AG09309 (cell line): ENCODE measurements around the gene CRYBB2.

Experiments
- DNase-seq: peaks from one replicate; pipeline ENCODE4 v3.0.0-alpha.2; 2010; ENCODE audit warnings: low read depth
- H3K4me3 ChIP-seq: 2 replicates; pipeline ENCODE4 v1.5.1; 2011; ENCODE audit warnings: mild to moderate bottlenecking, low read depth, low read length, moderate library complexity; ENCODE audit not compliant: control insufficient read depth
- CTCF ChIP-seq: IDR thresholded peaks from 2 replicates; pipeline ENCODE4 v1.5.1; 2011; ENCODE audit warnings: mild to moderate bottlenecking, low read depth, low read length, inconsistent platforms; ENCODE audit not compliant: insufficient read depth, control insufficient read depth; ENCODE audit errors: missing control alignments

CRYBB2 gene

DNA sequence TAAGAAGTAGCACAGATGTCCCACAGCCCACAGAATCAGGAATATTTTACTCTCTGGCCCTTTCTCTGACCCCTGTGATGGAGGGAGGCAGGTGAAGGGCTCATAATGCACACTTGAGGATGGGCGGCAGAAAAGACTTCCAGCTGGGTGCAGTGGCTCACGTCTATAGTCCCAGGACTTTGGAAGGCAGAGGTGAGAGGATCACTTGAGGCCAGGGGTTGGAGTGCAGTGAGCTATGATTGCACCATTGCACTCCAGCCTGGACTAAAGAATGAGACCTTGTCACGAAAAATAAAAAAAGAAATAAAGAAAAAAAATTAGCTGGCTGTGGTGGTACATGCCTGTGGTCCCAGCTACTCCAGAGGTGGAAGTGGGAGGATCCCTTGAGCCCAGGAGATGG is 33.3 kb upstream of the CRYBB2 start:
- DNase-seq, result no peak
- H3K4me3 ChIP-seq, result no peak overlapping the region
- no peak for TF ChIP-seq CTCF

DNA sequence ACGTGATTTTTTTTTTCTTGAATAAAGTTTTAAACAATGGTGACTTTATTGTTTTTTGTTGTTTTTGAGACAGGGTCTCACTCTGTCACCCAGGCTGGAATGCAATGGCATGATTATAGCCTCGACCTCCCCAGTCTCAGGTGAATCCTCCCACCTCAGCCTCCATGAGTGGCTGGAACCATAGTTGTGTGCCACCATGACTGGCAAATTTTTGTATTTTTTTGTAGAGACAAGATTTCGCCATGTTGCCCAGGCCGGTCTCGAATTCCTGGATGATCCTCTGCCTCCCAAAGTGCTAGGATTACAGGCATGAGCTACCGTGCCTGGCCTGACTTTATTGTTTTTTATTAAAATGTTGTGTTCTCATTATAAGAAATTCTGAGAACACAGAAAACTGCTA is 32.0 kb upstream of the CRYBB2 start:
- DNase-seq, result no peak
- no peak for TF ChIP-seq CTCF
- no peak overlapping the region for H3K4me3 ChIP-seq

GRCh38 chr22:25192406-25192805 is 27.0 kb upstream of the CRYBB2 start:
- DNase-seq, result no peak
- H3K4me3 ChIP-seq, result no peak overlapping the region
- no peak for TF ChIP-seq CTCF

DNA sequence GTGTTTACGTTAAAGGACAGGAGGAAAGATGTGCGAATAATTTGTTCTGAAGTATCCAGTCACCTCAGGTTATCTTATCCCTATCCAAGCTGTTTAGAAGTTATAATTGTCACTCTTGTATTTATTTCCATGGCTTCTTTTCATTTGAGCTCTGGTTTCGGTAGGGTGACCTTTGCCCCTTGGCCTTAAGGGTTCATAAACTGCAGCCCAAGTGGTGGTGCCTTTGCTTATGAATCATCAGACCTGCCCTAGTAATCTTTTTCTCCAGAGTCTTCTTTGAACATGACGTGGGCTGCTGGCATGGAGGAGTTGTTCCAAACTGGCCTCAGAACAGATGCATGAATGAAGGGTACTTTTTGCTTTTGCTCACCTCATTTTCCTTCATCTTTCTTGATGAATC is 26.3 kb upstream of the CRYBB2 start:
- no peak overlapping the region for H3K4me3 ChIP-seq
- DNase-seq, result no peak
- TF ChIP-seq CTCF, result no peak

DNA sequence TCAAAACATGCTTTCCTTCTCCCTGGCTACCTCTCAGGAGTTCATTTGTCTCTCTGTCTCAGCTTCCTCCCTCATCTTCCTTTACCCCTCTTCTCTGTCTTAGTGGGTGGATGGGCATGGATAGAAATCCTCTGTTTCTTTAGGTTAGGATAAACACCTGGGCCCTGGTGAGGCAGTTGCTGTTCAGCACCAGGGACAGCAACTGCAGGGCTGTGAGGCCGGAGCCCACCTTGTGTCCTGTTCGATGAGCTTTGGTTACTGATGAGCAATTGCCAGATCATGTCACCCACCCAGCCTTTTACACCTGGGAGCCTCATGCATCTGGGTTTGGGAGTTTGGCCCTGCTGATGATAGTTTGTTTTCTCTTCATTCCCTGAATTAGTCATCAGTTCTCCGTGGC is 25.9 kb upstream of the CRYBB2 start:
- no peak overlapping the region for H3K4me3 ChIP-seq
- DNase-seq, result no peak
- TF ChIP-seq CTCF, result no peak

DNA sequence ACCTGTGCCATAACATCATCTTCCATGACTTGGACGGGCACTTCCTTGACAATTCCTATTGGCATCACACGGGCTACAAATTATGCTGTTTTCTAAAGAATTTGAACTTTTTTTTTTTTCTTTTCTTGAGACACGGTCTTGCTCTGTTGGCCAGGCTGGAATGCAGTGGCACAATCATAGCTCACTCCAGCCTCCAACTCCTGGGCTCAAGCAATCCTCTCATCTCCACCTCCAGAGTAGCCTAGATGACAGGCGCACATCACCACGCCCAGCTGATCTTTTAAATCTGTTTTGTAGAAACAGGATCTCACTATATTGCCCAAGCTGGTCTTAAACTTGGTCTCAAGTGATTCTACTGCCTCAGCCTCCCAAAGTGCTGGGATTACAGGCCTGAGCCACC is 23.1 kb upstream of the CRYBB2 start:
- H3K4me3 ChIP-seq, result no peak overlapping the region
- no peak for TF ChIP-seq CTCF
- DNase-seq, result no peak

DNA sequence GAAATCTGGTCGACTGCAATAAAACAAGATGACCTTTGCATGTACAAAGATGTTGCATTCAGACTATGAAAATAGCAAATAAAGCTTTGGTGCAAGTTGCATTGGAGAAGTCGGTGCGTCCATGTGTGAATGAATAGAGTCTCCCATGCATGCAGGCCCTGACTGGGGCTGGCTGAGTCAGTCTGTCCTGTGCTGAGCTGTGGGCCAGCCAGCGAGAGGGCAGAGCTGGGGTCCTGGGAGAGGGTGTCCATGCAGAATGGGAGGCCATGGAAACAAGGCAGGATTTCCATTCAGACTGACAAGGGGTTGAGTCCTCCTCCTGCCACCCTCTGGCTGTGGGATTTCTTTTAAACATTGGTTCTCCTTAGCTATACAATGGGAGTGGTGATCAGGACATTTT is 22.1 kb upstream of the CRYBB2 start:
- DNase-seq, result no peak
- no peak for TF ChIP-seq CTCF
- H3K4me3 ChIP-seq, result no peak overlapping the region
